GM08714 (cell line): Measurements from ENCODE around the gene ITGA3.
"Not testable (repeated sequence)": the region's sequence is repeated elsewhere in the genome, so short reads cannot be mapped to it uniquely, and the experiment has no call there.

Experiments used
- H3K4me3 ChIP-seq: fragments of 200-500 bp; sonication (Bioruptor generic); 2 replicates; pipeline ENCODE4 v1.5.1; 2014; ENCODE audit warnings: mild to moderate bottlenecking, low read length, inconsistent platforms
- ZNF274 ChIP-seq: IDR thresholded peaks from 2 replicates; pipeline ENCODE4 v1.6.1; 2012; ENCODE audit warnings: mild to moderate bottlenecking, low read depth, low read length

Gene ITGA3

DNA sequence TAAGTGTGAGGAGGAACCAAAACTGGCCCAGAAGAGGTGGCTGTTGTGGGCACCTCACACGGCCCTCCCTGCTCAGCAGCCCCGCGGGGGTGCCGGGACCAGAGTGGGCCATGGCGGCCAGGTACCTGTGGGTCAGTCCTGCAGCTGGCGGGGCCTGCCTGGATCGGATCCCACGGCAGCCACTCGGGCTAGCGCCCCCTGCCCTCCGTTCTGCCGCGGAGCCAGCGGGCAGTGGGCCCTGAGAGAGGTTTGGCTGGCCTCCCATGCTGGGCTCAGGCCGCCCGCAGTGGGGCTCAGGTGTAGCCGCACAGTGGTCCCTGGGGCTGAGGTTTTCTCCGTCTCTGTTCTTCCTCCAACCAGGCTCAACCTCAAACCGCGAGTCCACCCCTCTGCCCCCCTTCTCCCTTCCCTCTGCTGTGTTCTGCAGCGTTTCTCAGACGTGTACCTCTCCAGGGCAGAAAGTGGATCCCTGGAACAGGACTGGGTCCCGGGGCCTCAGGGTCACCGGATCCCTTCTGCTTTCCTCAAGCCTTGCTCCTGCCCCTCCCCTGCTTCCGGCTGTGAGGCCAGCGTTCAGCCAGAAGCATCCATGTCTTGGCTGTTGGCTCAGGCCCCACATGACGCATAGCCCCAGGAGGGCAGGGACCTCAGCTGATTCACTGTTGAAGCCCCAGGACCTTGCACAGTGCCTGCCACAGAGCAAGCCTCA is 28.6 kb upstream of the ITGA3 start:
- TF ChIP-seq ZNF274 = no peak
- no peak overlapping the region for H3K4me3 ChIP-seq

DNA sequence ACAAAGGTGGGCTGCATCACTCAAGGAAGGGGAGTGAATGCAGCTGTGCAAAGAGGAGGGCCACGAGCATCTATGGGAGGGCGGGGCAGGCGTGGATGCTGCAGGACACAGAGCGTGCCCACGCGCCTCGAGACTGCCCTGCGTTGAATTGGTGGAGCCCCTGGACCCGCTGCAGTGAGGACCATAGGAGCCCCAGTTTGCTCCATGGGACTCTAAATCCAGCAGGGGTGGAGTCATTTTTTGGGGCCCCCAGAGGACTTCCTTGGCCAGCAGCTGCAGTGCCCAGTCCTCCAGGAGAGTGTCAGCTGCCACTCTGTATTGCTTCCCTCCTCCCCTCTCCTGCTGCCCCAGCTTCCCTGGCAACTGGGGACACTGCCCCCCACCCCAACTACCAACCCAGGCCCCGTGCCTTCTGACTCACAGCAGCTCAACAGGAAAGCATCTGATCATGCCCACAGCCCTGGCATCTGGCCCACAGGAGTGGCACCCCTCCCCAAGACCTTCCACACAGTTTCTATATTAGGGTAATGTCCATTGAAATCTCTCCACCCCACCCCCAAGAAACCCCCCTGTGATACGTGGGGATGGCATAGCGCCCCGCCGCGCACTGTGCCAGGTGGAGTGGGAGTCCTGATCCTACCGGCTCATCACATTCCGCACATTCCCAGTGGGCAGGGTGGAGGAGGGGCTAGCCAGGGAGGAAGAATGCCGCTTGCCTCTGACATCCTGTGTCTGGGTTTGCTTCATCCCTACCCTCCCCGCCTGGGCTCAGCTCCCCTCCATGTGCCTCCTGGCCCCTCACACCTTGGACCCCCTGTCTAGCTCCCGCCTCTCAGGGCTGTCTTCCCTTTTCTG is 27.8 kb upstream of the ITGA3 start:
- no peak for TF ChIP-seq ZNF274
- H3K4me3 ChIP-seq = no peak overlapping the region

DNA sequence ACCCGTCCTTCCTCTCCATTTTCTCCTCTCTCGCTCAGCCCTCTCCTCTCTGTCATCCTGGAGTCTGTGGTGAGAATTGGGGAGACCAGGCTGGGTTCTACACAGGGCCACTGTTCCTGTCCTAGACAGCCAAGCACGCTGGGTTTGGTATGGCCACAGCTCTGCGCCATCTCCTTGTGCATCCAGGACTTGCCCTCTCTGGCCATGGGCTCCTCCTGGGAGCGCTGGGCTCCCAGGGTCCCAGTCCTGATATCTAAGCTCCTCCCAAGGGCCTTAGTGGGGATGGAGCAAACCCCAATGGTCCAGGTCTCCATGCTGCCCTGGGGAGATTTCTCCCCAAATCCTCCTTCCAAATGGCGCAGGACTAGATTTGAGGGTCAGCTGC is 27.2 kb upstream of the ITGA3 start:
- no peak overlapping the region for H3K4me3 ChIP-seq
- TF ChIP-seq ZNF274 = no peak

DNA sequence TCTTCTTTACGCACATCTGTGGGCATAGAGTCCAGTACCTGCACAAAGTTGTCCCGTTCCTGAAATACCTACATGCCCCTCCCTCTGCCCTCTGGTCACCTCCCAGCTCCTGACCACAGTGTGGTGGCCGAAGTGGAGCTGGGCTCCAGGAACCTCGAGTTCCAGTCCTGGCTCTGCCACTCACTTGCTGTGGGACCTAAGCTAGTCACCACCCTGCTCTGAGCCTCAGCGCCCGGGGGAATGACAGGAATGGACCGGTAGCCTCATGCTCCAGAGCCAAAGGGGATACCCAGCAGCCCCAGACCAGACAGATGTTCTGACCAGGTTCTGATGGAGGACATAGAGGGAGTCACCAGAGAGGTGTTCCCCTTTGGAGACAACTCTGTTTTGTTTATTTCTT is 26.7 kb upstream of the ITGA3 start:
- TF ChIP-seq ZNF274 = no peak
- H3K4me3 ChIP-seq = no peak overlapping the region

DNA sequence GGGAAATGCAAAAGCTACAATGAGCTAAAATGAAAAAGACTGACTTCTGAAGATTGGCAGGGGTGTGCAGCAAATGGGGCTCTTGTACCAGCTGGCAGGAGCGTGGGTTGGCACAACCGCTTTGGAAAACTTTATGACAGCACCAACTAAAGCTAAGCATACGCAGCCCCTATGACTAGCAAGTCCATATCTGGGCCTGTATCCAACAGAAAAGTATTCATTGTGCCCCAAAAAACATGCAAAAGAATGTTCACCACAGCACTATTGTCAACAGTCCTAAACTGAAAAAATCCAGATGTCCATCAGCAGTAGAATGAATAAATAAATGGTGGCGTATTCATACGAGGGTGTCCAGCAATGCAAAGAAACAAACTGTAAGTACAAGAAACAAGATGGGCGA is 22.6 kb upstream of the ITGA3 start:
- no peak overlapping the region for H3K4me3 ChIP-seq

DNA sequence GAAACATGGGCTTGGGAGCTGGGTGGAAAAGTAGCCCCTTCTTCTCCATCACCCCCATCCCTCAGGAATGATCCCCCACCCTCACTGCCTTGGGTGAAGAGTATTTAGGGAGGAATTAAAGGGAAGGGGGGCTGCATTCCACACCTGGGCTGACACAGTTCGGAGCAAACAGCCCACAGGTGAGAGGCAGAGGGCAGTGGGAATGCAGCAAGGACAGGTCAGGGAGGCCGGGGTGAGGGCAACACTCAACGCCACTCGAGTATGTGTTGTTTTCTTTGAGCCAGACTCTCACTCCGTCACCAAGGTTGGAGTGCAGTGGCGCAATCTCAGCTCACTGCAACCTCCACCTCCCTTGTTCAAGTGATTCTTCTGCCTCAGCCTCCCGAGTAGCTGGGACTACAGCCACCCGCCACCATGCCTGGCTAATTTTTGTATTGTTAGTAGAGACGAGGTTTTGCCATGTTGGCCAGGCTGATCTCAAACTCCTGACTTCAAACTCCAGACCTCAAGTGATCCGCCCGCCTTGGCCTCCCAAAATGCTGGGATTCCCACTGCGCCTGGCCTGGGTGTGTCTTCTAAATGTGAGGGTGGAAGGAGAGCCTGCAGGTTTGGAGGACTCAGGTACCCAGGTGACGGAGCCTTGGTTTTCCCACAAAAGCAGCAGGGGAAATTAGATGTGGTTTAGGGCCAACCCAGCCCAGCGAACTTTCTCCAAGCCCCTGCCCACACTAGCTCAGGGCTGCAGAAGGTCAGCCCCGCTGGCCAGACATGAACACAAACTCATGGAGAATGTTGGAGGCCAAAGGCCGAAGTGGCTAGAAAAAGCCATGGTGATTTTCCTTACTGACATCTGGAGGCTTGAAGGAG is 21.2 kb upstream of the ITGA3 start:
- no peak for TF ChIP-seq ZNF274
- H3K4me3 ChIP-seq = no peak overlapping the region

More for the DNA sequence above, 22.6 kb upstream of the ITGA3 start:
- no peak for TF ChIP-seq ZNF274

DNA sequence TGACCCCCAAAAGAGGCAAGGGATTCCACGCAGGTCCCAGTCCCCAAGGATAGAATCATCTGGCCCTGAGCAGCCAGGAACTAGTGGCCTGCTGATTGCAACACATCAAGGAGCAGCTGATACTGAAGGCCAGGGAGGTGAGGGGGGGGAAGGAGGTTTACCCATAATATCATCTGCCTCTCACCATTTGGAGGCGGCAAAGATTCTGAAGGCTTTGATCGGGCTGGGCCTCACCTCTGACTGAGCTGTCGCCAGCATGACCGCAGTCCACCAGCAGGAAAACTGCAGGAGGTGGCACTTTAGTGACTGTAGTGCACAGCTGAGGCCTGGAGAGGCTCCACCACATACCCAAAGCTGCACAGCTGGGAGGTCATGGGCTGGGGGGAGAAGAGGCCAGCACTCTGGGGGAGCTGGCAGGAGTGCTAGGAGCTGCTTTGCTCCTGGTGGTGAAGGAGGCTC is 20.5 kb upstream of the ITGA3 start:
- TF ChIP-seq ZNF274 = no peak
- H3K4me3 ChIP-seq = no peak overlapping the region

DNA sequence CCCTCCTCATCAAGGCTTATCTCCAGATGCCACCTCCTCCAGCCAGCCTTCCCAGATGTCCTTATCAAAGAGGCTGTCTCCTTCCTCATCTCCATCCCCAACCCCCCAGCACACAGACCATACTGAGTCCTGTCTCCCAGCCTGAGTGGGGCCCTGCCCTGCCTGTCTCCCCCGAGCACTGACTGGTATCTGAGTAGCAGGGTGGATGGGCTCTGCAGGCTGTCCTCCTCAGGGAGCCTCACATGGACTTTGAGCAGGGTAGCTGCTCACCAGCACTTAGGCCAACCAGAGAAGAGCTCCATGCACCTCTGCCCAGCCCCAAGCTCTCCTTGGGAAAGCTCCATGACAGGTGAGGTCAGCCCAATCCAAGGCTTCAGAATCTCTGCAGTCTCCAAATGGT is 20.0 kb upstream of the ITGA3 start:
- TF ChIP-seq ZNF274 = no peak
- no peak overlapping the region for H3K4me3 ChIP-seq

DNA sequence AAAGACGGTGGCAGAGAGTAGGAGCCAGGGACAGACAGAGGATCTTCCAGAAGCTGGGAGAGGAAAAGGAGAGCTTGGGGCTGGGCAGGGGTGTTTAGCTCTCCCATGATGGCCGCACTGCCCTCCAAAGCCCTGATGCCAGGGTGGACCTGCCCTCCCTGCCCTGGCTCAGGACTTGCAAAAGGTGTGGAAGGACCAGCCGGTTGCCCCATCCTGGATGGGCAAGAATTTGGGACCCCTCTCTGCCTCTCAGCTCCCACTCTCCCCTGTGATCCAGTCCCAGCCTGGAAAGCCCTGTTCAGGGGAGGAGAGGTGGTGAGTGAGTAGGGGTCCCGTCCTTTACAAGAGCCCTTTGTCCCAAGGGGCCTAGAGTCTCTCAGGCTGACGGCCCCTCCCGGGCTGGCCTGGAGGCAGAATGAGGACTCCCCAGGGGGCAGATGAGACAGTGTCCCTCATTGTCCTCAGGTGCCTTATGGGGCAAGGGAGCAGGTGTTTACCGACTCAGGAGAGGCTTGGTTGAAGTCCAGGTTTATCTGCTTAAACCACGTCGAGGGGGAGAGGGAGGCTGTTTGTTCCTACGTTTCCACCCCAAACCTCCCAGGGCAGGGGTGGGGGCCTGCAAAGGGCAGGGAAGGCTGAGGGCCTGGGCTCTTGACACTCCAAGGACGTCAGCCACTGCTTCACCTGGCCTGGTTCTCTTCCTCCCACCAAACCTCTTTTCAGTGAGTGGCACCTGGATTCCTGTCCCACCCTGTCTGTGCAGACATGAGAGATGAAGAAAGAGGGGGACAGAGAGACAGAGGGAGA is 19.3 kb upstream of the ITGA3 start:
- TF ChIP-seq ZNF274 = no peak
- no peak overlapping the region for H3K4me3 ChIP-seq

DNA sequence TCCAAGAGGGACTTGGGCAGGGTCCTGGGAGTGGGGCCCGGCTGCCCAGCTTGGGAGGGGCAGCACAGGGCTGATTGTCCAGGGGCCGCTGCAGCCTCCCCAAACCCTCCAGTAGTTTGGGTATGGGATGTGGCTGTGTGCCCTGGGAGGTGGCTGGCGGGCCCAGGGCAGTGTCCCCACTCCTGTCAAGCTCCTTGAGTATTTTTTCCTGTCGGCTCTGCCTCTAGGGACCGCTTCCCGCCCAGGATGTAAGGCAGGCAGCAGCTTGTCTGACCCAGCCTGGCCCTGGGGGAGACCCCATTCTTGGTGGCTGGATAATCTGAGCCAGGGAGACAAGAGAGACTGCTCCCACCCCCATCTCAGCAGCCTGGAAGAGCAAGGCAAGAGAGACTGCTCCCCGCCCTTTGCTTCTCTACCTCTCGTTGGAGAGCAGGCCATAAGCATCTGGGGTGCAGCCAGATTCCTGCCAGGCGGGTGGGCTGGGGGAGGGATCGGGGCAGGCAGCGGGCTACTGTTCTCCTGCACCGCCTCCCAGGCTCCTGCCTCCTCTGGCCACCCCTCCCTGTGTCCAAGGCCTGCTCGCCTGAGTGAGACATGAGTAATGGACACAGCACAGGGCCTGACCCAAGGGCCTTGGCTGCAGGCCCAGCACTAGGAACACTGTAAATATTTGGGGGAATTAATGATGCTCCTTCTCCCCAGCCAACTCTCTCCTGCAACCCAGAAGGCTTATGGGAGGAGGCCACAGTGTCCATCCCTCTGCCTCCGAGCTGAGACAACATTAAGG is 18.4 kb upstream of the ITGA3 start:
- no peak for TF ChIP-seq ZNF274
- no peak overlapping the region for H3K4me3 ChIP-seq

DNA sequence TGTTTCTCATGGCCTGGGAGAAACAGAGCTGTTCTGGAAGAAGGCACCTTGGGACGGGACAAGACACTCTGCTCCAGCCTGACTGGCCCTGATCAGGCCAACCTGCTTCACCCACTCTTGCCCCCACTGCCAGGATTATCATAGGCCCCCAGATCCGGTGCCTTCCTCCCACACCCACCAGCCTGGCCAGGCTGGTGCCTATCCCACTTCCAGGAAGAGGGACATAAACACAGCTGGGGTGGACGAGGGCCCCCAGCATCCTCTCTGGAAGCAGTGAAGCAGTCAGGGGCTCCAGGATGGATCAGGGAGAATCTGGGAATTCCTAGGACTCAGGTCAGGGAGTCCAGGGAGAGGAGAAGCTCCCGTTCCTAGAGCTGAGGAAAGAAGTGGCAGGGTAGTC is 16.9 kb upstream of the ITGA3 start:
- no peak for TF ChIP-seq ZNF274
- no peak overlapping the region for H3K4me3 ChIP-seq

DNA sequence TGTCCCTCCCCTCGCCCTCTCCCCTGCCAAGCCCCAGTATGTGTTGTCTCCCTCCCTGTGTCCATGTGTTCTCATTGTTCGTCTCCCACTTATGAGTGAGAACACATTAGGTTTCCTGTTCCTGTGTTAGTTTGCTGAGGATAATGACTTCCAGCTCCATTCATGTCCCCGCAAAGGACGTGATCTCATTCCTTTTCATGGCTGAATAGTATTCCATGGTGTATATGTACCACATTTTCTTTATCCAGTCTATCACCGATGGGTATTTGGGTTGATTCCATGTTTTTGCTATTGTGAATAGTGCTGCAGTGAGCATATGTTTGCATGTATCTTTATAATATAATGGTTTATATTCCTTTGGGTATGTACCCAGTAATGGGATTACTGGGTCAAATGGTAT is 15.4 kb upstream of the ITGA3 start:
- H3K4me3 ChIP-seq = not testable (repeated sequence)

DNA sequence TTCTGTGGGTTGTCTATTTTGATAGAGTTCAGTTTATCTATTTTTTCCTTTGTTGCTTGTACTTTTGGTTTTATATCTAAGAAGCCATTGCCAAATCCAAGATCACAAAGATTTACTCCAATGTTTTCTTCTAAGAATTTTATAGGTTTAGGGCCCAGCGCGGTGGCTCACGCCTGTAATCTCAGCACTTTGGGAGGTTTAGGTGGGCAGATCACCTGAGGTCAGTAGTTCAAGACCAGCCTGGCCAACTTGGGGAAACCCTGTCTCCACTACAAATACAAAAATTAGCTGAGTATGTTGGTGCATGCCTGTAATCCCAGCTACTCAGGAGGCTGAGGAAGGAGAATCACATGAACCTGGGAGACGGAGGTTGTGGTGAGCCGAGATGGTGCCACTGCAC is 13.7 kb upstream of the ITGA3 start:
- H3K4me3 ChIP-seq = no peak overlapping the region
- no peak for TF ChIP-seq ZNF274
